Loucy (cell line): Measurements from ENCODE around the gene KIF4A.

ENCODE experiments used
- EZH2phosphoT487 ChIP-seq: fragments of 200-600 bp; IDR thresholded peaks from 2 replicates; pipeline ENCODE4 v1.6.1; 2018; ENCODE audit warnings: antibody characterized with exemption, mild to moderate bottlenecking, moderate library complexity, borderline replicate concordance
- TF ChIP-seq, protein P1 (sequence below): fragments of 200-600 bp; sonication (generic); conservative IDR thresholded peaks from 2 replicates; pipeline ENCODE4 v1.5.1; 2014; ENCODE audit warnings: mild to moderate bottlenecking, antibody characterized with exemption, low read length

- TF ChIP-seq, protein P1, sequence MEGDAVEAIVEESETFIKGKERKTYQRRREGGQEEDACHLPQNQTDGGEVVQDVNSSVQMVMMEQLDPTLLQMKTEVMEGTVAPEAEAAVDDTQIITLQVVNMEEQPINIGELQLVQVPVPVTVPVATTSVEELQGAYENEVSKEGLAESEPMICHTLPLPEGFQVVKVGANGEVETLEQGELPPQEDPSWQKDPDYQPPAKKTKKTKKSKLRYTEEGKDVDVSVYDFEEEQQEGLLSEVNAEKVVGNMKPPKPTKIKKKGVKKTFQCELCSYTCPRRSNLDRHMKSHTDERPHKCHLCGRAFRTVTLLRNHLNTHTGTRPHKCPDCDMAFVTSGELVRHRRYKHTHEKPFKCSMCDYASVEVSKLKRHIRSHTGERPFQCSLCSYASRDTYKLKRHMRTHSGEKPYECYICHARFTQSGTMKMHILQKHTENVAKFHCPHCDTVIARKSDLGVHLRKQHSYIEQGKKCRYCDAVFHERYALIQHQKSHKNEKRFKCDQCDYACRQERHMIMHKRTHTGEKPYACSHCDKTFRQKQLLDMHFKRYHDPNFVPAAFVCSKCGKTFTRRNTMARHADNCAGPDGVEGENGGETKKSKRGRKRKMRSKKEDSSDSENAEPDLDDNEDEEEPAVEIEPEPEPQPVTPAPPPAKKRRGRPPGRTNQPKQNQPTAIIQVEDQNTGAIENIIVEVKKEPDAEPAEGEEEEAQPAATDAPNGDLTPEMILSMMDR: no peak
- no peak for TF ChIP-seq EZH2phosphoT487
Observed at GRCh38 chrX:70281951-70282350, 8.0 kb upstream of the KIF4A start, which contains the start of gene RAB41.
